GM12892 (cell line): ENCODE measurements around the gene MCCC1.

Source experiments
- DNase-seq: peaks from one replicate; pipeline ENCODE4 v3.0.0; 2011; ENCODE audit not compliant: insufficient read length
- FAIRE-seq: peaks from 2 replicates; lab custom pipeline; 2011; peaks lifted over from hg19 to GRCh38; lab: Jason Lieb, UNC
- POLR2A ChIP-seq: IDR thresholded peaks from 2 replicates; pipeline ENCODE4 v1.6.1; 2011; ENCODE audit warnings: low read depth, low read length, control low read depth
- POLR2AphosphoS5 ChIP-seq: IDR thresholded peaks from 2 replicates; pipeline ENCODE4 v1.6.1; 2011; ENCODE audit warnings: low read depth, low read length, control low read depth
- TAF1 ChIP-seq: IDR thresholded peaks from 2 replicates; pipeline ENCODE4 v1.6.1; 2011; ENCODE audit warnings: low read depth, mild to moderate bottlenecking, control low read depth, low read length, borderline replicate concordance

Gene MCCC1

GRCh38 chr3:183098536-183099025, 715 bp downstream of the MCCC1 start:
- FAIRE-seq = peak; percentile 33
- no peak for TF ChIP-seq POLR2AphosphoS5
- DNase-seq = no peak

- FAIRE-seq = no peak
- DNase-seq = no peak
- TF ChIP-seq TAF1 = no peak
- TF ChIP-seq POLR2A = no peak
- no peak for TF ChIP-seq POLR2AphosphoS5
Observed at GRCh38 chr3:183094711-183095110, 4.6 kb downstream of the MCCC1 start.

- FAIRE-seq (no peak), DNase-seq (no peak)
- TF ChIP-seq TAF1 (no peak), POLR2A (no peak), POLR2AphosphoS5 (no peak)
Observed at GRCh38 chr3:183092256-183092655, 7.0 kb downstream of the MCCC1 start.

GRCh38 chr3:183087184-183087583, 12.1 kb downstream of the MCCC1 start:
- TF ChIP-seq TAF1 = no peak
- no peak for TF ChIP-seq POLR2AphosphoS5
- TF ChIP-seq POLR2A = no peak
- DNase-seq (no peak), FAIRE-seq (no peak)

DNA sequence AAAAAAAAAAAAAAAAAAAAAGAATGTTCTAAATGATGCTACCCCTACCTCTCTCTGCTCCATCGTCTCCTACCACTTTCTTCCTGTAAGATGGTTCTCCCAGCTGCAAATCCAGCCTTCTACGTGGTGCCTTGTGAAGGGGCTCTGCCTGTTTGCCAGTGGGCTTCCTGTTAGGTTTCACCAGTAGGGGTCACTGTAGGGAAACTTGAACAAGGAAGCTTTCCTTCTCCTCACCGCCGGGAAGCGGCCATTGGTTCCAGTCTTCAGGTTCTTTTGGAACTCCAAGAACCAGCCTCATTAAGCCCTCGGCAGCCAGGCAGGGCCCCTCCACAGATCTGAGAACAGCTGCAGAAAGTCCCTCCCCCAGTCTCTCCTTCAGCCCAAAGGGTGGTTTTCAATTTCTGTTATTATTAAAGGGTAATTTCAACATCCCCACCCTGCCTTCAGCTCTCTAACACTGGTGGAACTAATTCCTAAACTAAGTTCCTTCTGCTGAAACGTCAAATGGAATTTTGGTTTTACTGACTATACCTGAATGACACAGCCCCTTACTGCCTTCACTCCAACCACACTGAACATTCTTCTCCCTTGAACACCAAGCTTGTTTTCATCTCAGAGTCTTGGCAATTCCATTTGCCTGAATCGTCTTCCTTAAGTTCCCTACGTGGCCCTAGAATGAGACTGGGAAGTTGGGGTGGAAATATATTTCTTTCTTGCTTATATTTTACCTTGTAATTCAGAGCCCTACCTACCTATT, 13.5 kb downstream of the MCCC1 start:
- no peak for DNase-seq
- TF ChIP-seq TAF1 (no peak), POLR2A (no peak), POLR2AphosphoS5 (no peak)
- FAIRE-seq = no peak

GRCh38 chr3:183082355-183082915, 16.9 kb downstream of the MCCC1 start:
- FAIRE-seq = no peak
- DNase-seq = no peak
- TF ChIP-seq TAF1 (no peak), POLR2A (no peak), POLR2AphosphoS5 (no peak)

DNA sequence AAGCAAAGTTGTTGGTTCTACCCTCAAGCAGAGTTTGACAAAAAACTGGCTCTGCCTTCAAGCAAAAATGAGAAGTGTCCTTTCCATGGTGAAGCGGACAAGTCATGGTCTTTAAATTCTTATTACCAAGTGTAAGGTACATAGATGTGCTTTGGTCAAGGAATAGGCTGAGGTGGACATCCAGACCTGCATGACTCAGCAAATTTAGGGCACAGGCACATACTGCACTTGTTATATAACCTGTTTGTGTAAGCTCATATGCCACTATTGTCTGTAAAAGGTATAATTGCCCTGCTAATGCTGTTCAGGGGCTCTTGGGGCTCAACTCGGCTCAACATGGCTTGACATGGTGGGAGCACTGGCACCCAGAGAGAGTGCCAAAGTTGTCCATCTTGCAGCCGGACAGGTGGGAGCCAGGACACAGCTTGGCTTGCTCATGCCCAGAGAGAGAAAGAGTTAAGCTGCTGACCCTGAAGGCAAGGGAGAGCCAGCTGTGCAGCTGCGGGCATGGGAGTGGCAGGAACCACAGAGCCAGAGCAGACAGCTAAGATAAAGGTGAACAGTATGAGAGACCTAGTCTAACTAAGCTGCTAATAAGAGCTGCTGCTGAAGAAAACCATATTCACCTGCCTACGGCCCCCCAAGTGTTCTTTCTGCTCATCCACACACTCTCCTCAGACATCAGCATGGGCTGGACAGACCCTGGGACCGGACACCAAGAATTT, 17.7 kb downstream of the MCCC1 start:
- no peak for FAIRE-seq

DNA sequence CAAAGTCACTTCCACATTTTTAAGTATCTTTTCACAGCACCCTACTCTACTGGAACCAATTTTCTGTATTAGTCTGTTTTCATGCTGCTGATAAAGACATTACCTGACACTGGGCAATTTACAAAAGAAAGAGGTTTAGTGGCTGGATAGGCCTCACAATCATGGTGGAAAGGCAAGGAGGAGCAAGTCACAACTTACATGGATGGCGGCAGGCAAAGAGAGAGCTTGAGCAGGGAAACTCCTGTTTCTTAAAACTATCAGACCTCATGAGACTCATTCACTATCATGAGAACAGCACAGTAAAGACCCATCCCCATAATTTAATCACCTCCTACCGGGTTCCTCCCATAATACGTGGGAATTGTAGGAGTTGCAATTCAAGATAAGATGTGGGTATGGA, 18.7 kb downstream of the MCCC1 start:
- no peak for TF ChIP-seq POLR2AphosphoS5
- TF ChIP-seq TAF1 = no peak
- TF ChIP-seq POLR2A = no peak
- FAIRE-seq = no peak
- DNase-seq = no peak

More for the DNA sequence above, 17.7 kb downstream of the MCCC1 start:
- DNase-seq = no peak
- no peak for TF ChIP-seq TAF1
- no peak for TF ChIP-seq POLR2A
- TF ChIP-seq POLR2AphosphoS5 = no peak

DNA sequence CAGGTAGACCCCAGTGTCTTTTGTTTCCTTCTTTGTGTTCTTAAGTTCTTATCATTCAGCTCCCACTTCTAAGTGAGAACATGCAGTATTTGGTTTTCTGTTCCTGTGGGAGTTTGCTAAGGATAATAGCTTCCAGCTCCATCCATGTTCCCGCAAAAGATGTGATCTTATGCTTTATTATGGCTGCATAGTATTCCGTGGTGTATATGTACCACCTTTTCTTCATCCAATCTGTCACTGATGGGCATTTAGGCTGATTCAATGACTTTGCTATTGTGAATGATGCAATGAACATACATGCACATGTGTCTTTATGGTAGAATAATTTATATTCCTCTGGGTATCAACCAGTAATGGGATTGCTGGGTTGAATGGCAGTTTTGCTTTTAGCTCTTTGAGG, 24.4 kb downstream of the MCCC1 start:
- no peak for TF ChIP-seq TAF1
- TF ChIP-seq POLR2AphosphoS5 = no peak
- TF ChIP-seq POLR2A = no peak
- FAIRE-seq (no peak), DNase-seq (no peak)

DNA sequence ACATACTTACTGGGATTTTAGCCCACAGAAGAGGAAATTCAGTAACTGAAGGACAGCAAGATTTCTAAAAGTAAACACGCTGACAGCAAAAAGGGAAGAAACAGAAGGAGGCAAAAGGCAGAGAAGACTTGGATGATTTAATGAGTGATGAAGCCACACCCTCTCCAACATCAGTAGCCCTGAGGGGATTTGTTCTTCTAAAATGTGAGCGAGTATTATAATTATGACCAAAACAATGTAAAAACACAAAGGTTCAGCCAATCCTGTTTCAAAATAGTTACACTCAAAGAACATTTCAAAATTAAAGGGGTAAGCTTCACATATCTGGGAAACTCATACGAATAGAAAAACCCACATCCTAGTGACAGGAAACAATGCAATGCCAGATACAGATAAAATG, 25.0 kb downstream of the MCCC1 start:
- DNase-seq (no peak), FAIRE-seq (no peak)
- TF ChIP-seq TAF1 (no peak), POLR2A (no peak), POLR2AphosphoS5 (no peak)

- FAIRE-seq (no peak), DNase-seq (no peak)
- TF ChIP-seq TAF1 = no peak
- TF ChIP-seq POLR2AphosphoS5 = no peak
- TF ChIP-seq POLR2A = no peak
Observed at GRCh38 chr3:183073839-183074238, 25.5 kb downstream of the MCCC1 start.
